Spleen (tissue), 7 donors: ENCODE measurements around the gene KLF15.

Experiments used
- CTCF ChIP-seq, 11 experiments: fragments of 200-600 bp in 7 of 11; fragments of 450-650 bp in 4 of 11; sonication (generic) in 4 of 11; IDR thresholded peaks in 8 of 11; conservative IDR thresholded peaks in 3 of 11; 1 replicate in 7 of 11; 2 replicates in 4 of 11; pipeline versions ENCODE4 v1.4.0 to v1.8.0; 2016 to 2021; ENCODE audit warnings: antibody characterized with exemption in 11 of 11, inconsistent platforms in 4 of 11, mild to moderate bottlenecking in 1 of 11
- POLR2A ChIP-seq, 3 donors: fragments of 450-650 bp; IDR thresholded peaks; one replicate each; pipeline ENCODE4 v1.5.1; 2017; ENCODE audit warnings: antibody characterized with exemption in 3 of 3, mild to moderate bottlenecking in 1 of 3
- POLR2AphosphoS5 ChIP-seq, 3 donors: sonication (generic); formaldehyde crosslinking; IDR thresholded peaks; one replicate each; pipeline ENCODE4 v1.5.1; 2017; ENCODE audit warnings: antibody characterized with exemption in 3 of 3
- donor health status: DM: no; HTN: no; CAD: no; lungs with moderate emphysema.
- donor health status: DM: no; HTN: no; CAD: no.
- donor health status: DM: no; HTN: no; CAD: no.

GRCh38 chr3:126399351-126399735, 42.1 kb upstream of the KLF15 start:
- no peak for TF ChIP-seq POLR2A (IDR thresholded peaks at IDR 0.05)
- TF ChIP-seq CTCF (IDR thresholded peaks at IDR 0.05 in 8 of 11, conservative IDR thresholded peaks at IDR 0.05 in 3 of 11) = no peak
- TF ChIP-seq POLR2AphosphoS5 (IDR thresholded peaks at IDR 0.05) = no peak
